ENCODE data around the gene CEP76. TPM values are rescaled to one million over a fixed set of nuclear protein-coding genes. Genes with fewer than 3 reads are reported as not detected.

The CEP76 gene
- polyA plus RNA-seq, 1 donor from 2014 or later, result 21.4 TPM

DNA sequence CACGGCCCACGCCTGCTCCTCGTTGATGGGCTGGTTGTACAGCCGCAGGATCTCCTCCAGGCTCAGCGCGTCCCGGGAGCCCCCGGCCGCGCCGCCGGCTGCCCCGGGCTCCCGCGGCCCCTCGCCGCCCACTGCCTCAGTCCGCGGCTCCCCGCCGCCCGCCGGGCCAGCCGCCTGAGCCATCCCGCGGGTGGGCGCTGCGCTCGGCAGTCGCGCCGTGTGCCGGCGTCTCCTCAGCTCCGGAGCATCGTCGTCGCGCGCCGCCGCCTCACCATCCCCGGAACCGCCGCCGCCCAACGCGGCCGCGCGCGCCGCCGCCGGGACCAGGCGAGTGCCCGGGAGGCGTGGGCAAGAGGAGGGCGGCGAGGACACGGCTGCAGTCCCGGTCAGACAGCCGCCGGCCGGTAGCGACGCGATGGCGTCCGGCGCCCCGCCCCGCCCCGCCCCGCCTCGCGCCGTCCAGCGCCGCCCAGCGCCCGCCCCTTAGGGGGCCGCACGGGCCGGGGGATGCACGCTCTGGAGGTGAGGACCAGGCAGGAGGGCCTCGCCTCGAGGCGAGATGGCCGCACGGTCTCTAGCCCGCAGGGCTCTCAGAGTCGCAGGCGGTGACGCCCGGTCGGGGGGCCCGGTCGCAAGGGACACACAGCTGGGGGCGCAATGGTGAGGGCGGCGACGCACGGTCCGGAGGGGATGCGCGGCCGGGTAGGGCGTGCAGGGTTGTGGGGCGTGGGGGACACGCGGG, 44.7 kb downstream of the CEP76 start, which contains the start of gene SPIRE1:
Gene SPIRE1 (minus strand): TSS at position 424 of the 742 bp plus-strand sequence. CDS start 241 bp downstream, at position 183.
- Histone ChIP-seq H3K27me3 (ENCODE audit: insufficient read depth, low read depth, low read length) (no peaks in the 10 kb centered on the region), H3K9me3 (ENCODE audit: low read length) (no peaks in the 10 kb centered on the region), H3F3A (ENCODE audit: insufficient read depth, low read length, poor library complexity, severe bottlenecking) (no peaks in the 10 kb centered on the region), H3K27ac (ENCODE audit: low read length) (peak within 1 kb of the TSS; percentile 68), H3K4me2 (ENCODE audit: low read length) (peak within 1 kb of the TSS; percentile 57), H2AFZ (ENCODE audit: low read depth, low read length) (peak within 1 kb of the TSS; percentile 76), H3K4me3 (ENCODE audit: low read length) (peak within 1 kb of the TSS; percentile 93), H3K9ac (ENCODE audit: low read length) (peak within 1 kb of the TSS; percentile 85), H3K9me2 (ENCODE audit: insufficient read depth, low read length) (no peaks in the 10 kb centered on the region), H3K36me3 (ENCODE audit: insufficient read depth, low read length) (no peaks in the 10 kb centered on the region), H3K79me2 (replicated peaks; ENCODE audit: insufficient read depth, low read length) (peaks cover 14% of the 10 kb centered on the region), H4K20me1 (ENCODE audit: insufficient read depth) (no peaks in the 10 kb centered on the region)
- TF ChIP-seq EZH2 (IDR thresholded peaks at IDR 0.05; ENCODE audit: borderline replicate concordance, insufficient read depth, low read length, poor library complexity, severe bottlenecking) (no peak), SMC3 (conservative IDR thresholded peaks at IDR 0.05; ENCODE audit: poor library complexity) (no peak), MXI1 (conservative IDR thresholded peaks at IDR 0.05; ENCODE audit: poor library complexity, severe bottlenecking) (no peak), RAD21 (conservative IDR thresholded peaks at IDR 0.05) (no peak), EP300 (conservative IDR thresholded peaks at IDR 0.05; ENCODE audit: poor library complexity, severe bottlenecking) (no peak), TAF1 (IDR thresholded peaks at IDR 0.05; ENCODE audit: low read depth) (peak; percentile 0), POLR2AphosphoS5 (IDR thresholded peaks at IDR 0.05) (no peak)
- TF ChIP-seq, protein P1, sequence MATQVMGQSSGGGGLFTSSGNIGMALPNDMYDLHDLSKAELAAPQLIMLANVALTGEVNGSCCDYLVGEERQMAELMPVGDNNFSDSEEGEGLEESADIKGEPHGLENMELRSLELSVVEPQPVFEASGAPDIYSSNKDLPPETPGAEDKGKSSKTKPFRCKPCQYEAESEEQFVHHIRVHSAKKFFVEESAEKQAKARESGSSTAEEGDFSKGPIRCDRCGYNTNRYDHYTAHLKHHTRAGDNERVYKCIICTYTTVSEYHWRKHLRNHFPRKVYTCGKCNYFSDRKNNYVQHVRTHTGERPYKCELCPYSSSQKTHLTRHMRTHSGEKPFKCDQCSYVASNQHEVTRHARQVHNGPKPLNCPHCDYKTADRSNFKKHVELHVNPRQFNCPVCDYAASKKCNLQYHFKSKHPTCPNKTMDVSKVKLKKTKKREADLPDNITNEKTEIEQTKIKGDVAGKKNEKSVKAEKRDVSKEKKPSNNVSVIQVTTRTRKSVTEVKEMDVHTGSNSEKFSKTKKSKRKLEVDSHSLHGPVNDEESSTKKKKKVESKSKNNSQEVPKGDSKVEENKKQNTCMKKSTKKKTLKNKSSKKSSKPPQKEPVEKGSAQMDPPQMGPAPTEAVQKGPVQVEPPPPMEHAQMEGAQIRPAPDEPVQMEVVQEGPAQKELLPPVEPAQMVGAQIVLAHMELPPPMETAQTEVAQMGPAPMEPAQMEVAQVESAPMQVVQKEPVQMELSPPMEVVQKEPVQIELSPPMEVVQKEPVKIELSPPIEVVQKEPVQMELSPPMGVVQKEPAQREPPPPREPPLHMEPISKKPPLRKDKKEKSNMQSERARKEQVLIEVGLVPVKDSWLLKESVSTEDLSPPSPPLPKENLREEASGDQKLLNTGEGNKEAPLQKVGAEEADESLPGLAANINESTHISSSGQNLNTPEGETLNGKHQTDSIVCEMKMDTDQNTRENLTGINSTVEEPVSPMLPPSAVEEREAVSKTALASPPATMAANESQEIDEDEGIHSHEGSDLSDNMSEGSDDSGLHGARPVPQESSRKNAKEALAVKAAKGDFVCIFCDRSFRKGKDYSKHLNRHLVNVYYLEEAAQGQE (IDR thresholded peaks at IDR 0.05; ENCODE audit: borderline replicate concordance), result peak; percentile 10
- TF ChIP-seq, protein P2, sequence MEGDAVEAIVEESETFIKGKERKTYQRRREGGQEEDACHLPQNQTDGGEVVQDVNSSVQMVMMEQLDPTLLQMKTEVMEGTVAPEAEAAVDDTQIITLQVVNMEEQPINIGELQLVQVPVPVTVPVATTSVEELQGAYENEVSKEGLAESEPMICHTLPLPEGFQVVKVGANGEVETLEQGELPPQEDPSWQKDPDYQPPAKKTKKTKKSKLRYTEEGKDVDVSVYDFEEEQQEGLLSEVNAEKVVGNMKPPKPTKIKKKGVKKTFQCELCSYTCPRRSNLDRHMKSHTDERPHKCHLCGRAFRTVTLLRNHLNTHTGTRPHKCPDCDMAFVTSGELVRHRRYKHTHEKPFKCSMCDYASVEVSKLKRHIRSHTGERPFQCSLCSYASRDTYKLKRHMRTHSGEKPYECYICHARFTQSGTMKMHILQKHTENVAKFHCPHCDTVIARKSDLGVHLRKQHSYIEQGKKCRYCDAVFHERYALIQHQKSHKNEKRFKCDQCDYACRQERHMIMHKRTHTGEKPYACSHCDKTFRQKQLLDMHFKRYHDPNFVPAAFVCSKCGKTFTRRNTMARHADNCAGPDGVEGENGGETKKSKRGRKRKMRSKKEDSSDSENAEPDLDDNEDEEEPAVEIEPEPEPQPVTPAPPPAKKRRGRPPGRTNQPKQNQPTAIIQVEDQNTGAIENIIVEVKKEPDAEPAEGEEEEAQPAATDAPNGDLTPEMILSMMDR (IDR thresholded peaks at IDR 0.05; ENCODE audit: poor library complexity, severe bottlenecking), result no peak

DNA sequence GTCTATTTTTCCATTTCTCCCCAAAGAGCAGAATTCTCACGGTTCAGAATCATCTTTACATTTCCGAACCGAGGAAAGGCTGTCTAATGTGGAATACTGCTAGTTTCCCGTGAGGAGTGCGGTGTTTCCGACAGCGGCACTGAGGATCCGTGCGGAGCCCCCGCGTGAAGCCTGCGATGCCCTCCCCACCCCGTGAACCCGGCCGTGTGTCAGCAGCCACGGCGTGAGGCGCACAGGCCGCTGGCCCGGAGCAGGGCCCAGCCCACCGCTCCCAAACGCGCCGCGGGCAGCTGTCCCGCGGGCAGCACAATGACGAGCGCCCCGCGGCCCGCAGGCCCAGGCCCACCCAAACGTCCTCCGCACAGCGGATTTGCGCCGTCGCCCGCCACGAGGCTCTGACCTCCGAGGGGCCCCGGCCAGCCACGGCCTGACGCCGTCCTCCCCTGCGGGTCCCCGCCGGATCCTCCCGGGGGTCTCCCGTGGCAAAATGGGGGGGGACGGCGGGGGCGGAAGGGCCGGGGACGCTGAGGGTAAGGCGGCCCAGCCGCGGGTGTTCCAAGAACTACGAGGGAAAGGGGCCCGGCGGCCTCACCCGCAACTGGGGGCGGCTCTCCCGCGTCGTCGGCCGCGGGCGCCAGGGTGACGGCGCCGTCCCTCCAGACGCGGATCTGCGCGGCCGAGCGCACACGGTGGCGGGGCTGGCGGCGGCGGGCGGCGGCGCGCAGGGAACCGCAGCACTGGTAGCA, 45.4 kb downstream of the CEP76 start:
- H2AFZ ChIP-seq (ENCODE audit: low read depth, low read length), result peak overlapping the region; percentile 76
- H3K9me3 ChIP-seq (ENCODE audit: low read length), result no peaks in the 10 kb centered on the region
- peaks cover 22% of the 10 kb centered on the region for H3K79me2 ChIP-seq (replicated peaks; ENCODE audit: insufficient read depth, low read length)
- TF ChIP-seq SMC3 (conservative IDR thresholded peaks at IDR 0.05; ENCODE audit: poor library complexity) (no peak), MXI1 (conservative IDR thresholded peaks at IDR 0.05; ENCODE audit: poor library complexity, severe bottlenecking) (no peak), POLR2AphosphoS5 (IDR thresholded peaks at IDR 0.05) (peak; percentile 38)
- TF ChIP-seq, protein P1 (IDR thresholded peaks at IDR 0.05; ENCODE audit: borderline replicate concordance), result peak; percentile 32
- H3K27ac ChIP-seq (ENCODE audit: low read length), result peak overlapping the region; percentile 68
- no peaks in the 10 kb centered on the region for H4K20me1 ChIP-seq (ENCODE audit: insufficient read depth)
- no peaks in the 10 kb centered on the region for H3K27me3 ChIP-seq (ENCODE audit: insufficient read depth, low read depth, low read length)
- peak overlapping the region; percentile 85 for H3K9ac ChIP-seq (ENCODE audit: low read length)
- no peaks in the 10 kb centered on the region for H3K9me2 ChIP-seq (ENCODE audit: insufficient read depth, low read length)
- H3K4me2 ChIP-seq (ENCODE audit: low read length), result peak overlapping the region; percentile 57
- no peaks in the 10 kb centered on the region for H3K36me3 ChIP-seq (ENCODE audit: insufficient read depth, low read length)
- no peaks in the 10 kb centered on the region for H3F3A ChIP-seq (ENCODE audit: insufficient read depth, low read length, poor library complexity, severe bottlenecking)
- peak overlapping the region; percentile 93 for H3K4me3 ChIP-seq (ENCODE audit: low read length)

All from neural cell (in vitro differentiated cells).